PFSK-1 (cell line): ENCODE results near the gene TJP2. TPM values are rescaled to one million over a fixed set of nuclear protein-coding genes. Genes with fewer than 3 reads are reported as not detected.

Experiments used
- FOXP2 ChIP-seq: optimal IDR thresholded peaks from 2 replicates; pipeline ENCODE3; 2011; ENCODE audit warnings: borderline replicate concordance, control low read depth, inconsistent platforms; ENCODE audit not compliant: insufficient read depth; ENCODE audit errors: extremely low read length, extremely low read depth
- POLR2AphosphoS5 ChIP-seq: IDR thresholded peaks from 2 replicates; pipeline ENCODE4 v1.6.1; 2012; ENCODE audit warnings: low read depth, mild to moderate bottlenecking, control low read depth, low read length, moderate library complexity
- SIN3A ChIP-seq: IDR thresholded peaks from 2 replicates; pipeline ENCODE4 v1.6.1; 2012; ENCODE audit warnings: mild to moderate bottlenecking, low read length, moderate library complexity, borderline replicate concordance; ENCODE audit not compliant: insufficient read depth
- TAF1 ChIP-seq: IDR thresholded peaks from 2 replicates; pipeline ENCODE4 v1.6.1; 2012; ENCODE audit warnings: low read length, control low read depth, borderline replicate concordance; ENCODE audit not compliant: insufficient read depth
- polyA plus RNA-seq: library from polyadenylated mRNA; unstranded; fragments of >200 nt; gene quantifications from one replicate; pipeline ENCODE4 v1.2.1, GENCODE V29; 2012; ENCODE audit warnings: low read depth, missing spikeins; ENCODE audit not compliant: insufficient read length
- TF ChIP-seq, protein P1 (sequence below), 2 experiments: IDR thresholded peaks; 2 replicates each; pipeline versions ENCODE4 v1.6.1 to v1.8.0; 2011 to 2012; ENCODE audit warnings: low read depth in 2 of 2, low read length in 2 of 2, control low read depth in 1 of 2, inconsistent platforms in 1 of 2, mild to moderate bottlenecking in 1 of 2, moderate library complexity in 1 of 2; ENCODE audit not compliant: insufficient read depth in 1 of 2

TJP2 gene
- 7.2 TPM for polyA plus RNA-seq

DNA sequence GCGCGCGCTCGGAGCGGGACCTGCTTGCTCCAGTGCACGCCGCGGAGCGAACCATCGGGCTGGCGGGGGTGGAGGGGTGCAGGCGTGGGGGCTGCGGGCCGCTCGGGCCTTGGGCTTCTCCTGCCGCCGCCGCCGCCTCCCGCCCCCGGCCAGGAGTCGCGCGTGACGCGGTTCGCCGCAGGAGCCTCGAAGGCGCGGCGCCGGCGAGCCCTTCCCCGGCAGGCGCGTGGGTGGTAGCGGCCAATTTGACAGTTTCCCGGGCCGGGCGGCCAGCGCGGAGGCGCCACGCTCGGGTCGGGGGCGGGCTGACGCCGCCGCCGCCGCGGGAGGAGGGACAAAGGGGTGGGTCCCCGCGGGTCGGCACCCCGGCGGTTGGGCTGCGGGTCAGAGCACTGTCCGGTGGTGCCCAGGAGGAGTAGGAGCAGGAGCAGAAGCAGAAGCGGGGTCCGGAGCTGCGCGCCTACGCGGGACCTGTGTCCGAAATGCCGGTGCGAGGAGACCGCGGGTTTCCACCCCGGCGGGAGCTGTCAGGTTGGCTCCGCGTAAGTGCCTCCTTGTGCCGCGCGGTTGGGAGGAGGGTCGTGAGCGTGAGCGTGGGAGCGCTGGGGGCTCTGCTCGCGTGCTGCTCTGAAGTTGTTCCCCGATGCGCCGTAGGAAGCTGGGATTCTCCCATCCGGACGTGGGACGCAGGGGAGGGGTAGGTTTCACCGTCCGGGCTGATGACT is at the start of gene TJP2:
Gene TJP2, plus strand, starts transcription at position 387 of the 725 bp plus-strand sequence. Its CDS starts 96 bp downstream, at position 483.
- TF ChIP-seq FOXP2: no peak
- TF ChIP-seq, protein P1, sequence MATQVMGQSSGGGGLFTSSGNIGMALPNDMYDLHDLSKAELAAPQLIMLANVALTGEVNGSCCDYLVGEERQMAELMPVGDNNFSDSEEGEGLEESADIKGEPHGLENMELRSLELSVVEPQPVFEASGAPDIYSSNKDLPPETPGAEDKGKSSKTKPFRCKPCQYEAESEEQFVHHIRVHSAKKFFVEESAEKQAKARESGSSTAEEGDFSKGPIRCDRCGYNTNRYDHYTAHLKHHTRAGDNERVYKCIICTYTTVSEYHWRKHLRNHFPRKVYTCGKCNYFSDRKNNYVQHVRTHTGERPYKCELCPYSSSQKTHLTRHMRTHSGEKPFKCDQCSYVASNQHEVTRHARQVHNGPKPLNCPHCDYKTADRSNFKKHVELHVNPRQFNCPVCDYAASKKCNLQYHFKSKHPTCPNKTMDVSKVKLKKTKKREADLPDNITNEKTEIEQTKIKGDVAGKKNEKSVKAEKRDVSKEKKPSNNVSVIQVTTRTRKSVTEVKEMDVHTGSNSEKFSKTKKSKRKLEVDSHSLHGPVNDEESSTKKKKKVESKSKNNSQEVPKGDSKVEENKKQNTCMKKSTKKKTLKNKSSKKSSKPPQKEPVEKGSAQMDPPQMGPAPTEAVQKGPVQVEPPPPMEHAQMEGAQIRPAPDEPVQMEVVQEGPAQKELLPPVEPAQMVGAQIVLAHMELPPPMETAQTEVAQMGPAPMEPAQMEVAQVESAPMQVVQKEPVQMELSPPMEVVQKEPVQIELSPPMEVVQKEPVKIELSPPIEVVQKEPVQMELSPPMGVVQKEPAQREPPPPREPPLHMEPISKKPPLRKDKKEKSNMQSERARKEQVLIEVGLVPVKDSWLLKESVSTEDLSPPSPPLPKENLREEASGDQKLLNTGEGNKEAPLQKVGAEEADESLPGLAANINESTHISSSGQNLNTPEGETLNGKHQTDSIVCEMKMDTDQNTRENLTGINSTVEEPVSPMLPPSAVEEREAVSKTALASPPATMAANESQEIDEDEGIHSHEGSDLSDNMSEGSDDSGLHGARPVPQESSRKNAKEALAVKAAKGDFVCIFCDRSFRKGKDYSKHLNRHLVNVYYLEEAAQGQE (IDR thresholded peaks at IDR 0.05; ENCODE audit: insufficient read depth in 1 of 2, low read depth in 2 of 2, low read length in 2 of 2): no peak
- no peak for TF ChIP-seq SIN3A
- TF ChIP-seq TAF1: no peak
- no peak; the same call in 1 of the 2 replicates for TF ChIP-seq POLR2AphosphoS5

- no peak for TF ChIP-seq FOXP2
- TF ChIP-seq, protein P1 (IDR thresholded peaks at IDR 0.05; ENCODE audit: insufficient read depth in 1 of 2, low read depth in 2 of 2, low read length in 2 of 2): no peak
- TF ChIP-seq POLR2AphosphoS5: no peak
- TF ChIP-seq TAF1: no peak
- no peak for TF ChIP-seq SIN3A
These were observed 43.3 kb upstream of the TJP2 start for GRCh38 chr9:69130456-69131441.

GRCh38 chr9:69131682-69132081 is 42.4 kb upstream of the TJP2 start:
- no peak for TF ChIP-seq FOXP2
- TF ChIP-seq, protein P1 (IDR thresholded peaks at IDR 0.05; ENCODE audit: insufficient read depth in 1 of 2, low read depth in 2 of 2, low read length in 2 of 2): no peak
- no peak for TF ChIP-seq SIN3A
- TF ChIP-seq POLR2AphosphoS5: no peak
- TF ChIP-seq TAF1: no peak

- no peak for TF ChIP-seq TAF1
These were observed 41.7 kb upstream of the TJP2 start for GRCh38 chr9:69132361-69132760.

DNA sequence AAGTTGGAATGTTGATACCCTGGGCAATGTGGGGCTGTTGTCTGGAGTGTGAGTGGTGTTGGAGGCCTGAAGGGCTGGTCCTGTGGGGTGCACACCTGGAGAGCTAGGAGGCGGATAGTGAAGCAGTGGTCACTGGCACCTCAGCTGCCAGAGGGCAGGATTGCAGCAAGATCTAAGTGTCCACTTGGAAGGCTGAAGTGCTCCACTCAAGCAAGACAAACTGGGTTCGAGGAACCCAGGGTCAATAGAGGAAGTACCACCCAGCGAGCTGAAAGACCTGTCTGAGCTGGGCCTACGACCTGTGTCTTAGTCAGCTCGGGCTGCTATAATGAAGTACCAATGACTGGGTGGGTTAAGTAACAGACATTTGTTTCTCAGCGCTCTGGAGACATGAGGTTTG is 39.7 kb upstream of the TJP2 start:
- no peak for TF ChIP-seq POLR2AphosphoS5
- TF ChIP-seq FOXP2: no peak
- TF ChIP-seq TAF1: no peak
- no peak for TF ChIP-seq SIN3A
- TF ChIP-seq, protein P1 (IDR thresholded peaks at IDR 0.05; ENCODE audit: insufficient read depth in 1 of 2, low read depth in 2 of 2, low read length in 2 of 2): no peak
